K562 (cell line): Measurements from ENCODE around the gene ADORA2B.

Experiments used
- ETV6 ChIP-seq, 3 experiments: fragments of 150-350 bp in 1 of 3; sonication (generic) in 1 of 3; formaldehyde crosslinking in 1 of 3; IDR thresholded peaks; 2 replicates each; pipeline versions ENCODE4 v1.6.1 to v1.8.0; 2014 to 2022; ENCODE audit warnings: borderline replicate concordance in 2 of 3, low read depth in 2 of 3, antibody characterized with exemption in 1 of 3, low read length in 1 of 3, mild to moderate bottlenecking in 1 of 3, missing genetic modification reagents in 1 of 3
- KAT7 ChIP-seq: sonication (generic); formaldehyde crosslinking; IDR thresholded peaks from 2 replicates; pipeline ENCODE4 v1.8.0; 2022; ENCODE audit warnings: missing genetic modification reagents, mild to moderate bottlenecking, borderline replicate concordance
- SIN3B ChIP-seq: fragments of 450-650 bp; IDR thresholded peaks from 2 replicates; pipeline ENCODE4 v1.6.1; 2017; ENCODE audit warnings: low read depth, mild to moderate bottlenecking, moderate library complexity
- ZFP91 ChIP-seq: sonication (generic); formaldehyde crosslinking; IDR thresholded peaks from 2 replicates; pipeline ENCODE4 v1.8.0; 2022; ENCODE audit warnings: mild to moderate bottlenecking, missing genetic modification reagents
- TF ChIP-seq, protein P1 (sequence below), 3 experiments: IDR thresholded peaks in 2 of 3; conservative IDR thresholded peaks in 1 of 3; 2 replicates each; pipeline ENCODE4 v1.5.1; 2011 to 2012; ENCODE audit warnings: low read length in 3 of 3, mild to moderate bottlenecking in 3 of 3, control low read depth in 2 of 3, improper control_type of control experiment in 1 of 3, inconsistent platforms in 1 of 3, low read depth in 1 of 3, mixed read lengths in 1 of 3, moderate library complexity in 1 of 3; ENCODE audit not compliant: insufficient read depth in 2 of 3

DNA sequence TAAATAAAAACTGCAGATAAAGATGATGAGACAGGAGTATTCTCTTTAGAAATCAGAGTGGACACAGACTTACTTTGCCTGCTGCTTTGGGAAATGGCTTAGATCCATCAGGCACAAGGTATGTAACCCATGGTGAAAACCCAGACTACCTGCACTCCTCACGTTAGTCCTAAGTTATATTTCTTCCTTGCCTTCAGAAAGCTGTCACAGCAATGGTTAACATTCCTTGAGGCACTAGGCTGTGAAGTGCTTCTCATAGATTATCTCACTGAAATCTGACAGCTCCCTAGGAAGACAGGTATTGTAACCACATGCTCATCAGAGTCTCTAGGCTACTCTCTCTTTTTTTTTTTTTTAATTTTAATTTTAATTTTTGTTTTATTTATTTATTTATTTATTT is 33.7 kb downstream of the ADORA2B start:
- TF ChIP-seq ZFP91 (CRISPR knock-in tag) = no peak
- no peak for TF ChIP-seq SIN3B
- TF ChIP-seq KAT7 = no peak
- TF ChIP-seq ETV6 (IDR thresholded peaks at IDR 0.05; ENCODE audit: borderline replicate concordance in 1 of 2, low read depth in 2 of 2, low read length in 1 of 2) = no peak
- no peak for TF ChIP-seq ETV6 (CRISPR knock-in tag; IDR thresholded peaks at IDR 0.05; ENCODE audit: borderline replicate concordance)
- TF ChIP-seq, protein P1, sequence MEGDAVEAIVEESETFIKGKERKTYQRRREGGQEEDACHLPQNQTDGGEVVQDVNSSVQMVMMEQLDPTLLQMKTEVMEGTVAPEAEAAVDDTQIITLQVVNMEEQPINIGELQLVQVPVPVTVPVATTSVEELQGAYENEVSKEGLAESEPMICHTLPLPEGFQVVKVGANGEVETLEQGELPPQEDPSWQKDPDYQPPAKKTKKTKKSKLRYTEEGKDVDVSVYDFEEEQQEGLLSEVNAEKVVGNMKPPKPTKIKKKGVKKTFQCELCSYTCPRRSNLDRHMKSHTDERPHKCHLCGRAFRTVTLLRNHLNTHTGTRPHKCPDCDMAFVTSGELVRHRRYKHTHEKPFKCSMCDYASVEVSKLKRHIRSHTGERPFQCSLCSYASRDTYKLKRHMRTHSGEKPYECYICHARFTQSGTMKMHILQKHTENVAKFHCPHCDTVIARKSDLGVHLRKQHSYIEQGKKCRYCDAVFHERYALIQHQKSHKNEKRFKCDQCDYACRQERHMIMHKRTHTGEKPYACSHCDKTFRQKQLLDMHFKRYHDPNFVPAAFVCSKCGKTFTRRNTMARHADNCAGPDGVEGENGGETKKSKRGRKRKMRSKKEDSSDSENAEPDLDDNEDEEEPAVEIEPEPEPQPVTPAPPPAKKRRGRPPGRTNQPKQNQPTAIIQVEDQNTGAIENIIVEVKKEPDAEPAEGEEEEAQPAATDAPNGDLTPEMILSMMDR (IDR thresholded peaks at IDR 0.05 in 2 of 3, conservative IDR thresholded peaks at IDR 0.05 in 1 of 3; ENCODE audit: insufficient read depth in 2 of 3, low read depth in 1 of 3, low read length in 3 of 3) = no peak
